Ramos (cell line): Measurements from ENCODE around the gene SCLY.

ENCODE experiments used
- in situ Hi-C: fragments of 300-500 bp; cut with MboI; formaldehyde crosslinking; loops from one replicate; pipeline ENCODE4 v1.14.3; 2022; ENCODE audit warnings: low sequenced_read_pairs; ENCODE audit not compliant: unreplicated experiment

Gene SCLY

DNA sequence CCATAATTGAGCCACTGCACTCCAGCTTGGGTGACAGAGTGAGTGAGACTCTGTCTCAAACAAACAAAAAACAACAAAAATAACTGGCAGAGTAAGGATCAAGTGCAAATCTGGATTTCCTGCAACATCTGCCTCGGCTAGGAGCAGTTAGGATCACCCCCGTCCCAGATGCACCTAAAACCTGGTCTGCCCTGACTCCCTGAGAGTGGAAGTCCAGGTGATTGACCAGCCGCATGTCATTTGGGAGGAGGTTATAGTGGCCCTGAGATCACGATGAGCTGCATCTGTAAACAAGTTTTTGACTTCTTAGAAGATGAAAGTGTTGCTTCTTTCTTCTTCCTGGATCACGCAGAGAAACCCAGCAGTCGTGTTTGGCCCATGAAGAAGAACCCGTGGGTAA is 34.3 kb downstream of the SCLY start:
- in situ Hi-C loops = no loop called here

DNA sequence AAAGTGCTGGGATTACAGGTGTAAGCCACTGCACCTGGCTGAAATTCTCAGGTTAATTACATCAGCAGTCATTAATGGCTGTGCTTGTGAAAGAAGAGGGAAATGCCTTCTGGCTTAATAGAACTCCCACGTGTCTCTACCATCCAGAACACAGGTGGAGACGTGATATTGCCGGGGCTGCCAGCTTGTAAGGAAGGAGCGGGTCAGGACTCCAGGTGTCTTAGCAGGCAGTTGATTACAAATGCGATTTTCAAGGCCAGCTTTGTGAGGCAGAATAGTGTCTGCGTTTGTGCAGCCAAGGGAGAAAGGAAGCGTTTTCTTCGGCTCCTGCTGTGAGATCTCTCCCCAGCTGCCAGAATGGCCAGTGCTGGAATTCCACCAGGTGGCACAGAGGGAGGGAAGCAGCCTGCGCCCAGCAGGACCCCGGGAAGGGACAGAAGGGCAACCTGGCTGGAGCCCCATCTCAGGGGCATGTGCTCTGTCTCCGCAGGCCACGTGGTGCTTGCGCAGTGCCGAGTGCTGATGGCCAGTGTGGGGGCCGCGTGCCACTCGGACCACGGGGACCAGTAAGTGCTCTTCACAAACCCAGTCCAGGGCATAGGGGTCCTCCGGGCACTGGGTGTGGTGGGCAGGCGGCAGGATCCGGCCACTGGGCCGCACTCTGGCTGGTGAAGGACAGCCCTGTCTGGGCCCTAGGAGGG is 35.7 kb downstream of the SCLY start:
- in situ Hi-C loops = no loop called here

DNA sequence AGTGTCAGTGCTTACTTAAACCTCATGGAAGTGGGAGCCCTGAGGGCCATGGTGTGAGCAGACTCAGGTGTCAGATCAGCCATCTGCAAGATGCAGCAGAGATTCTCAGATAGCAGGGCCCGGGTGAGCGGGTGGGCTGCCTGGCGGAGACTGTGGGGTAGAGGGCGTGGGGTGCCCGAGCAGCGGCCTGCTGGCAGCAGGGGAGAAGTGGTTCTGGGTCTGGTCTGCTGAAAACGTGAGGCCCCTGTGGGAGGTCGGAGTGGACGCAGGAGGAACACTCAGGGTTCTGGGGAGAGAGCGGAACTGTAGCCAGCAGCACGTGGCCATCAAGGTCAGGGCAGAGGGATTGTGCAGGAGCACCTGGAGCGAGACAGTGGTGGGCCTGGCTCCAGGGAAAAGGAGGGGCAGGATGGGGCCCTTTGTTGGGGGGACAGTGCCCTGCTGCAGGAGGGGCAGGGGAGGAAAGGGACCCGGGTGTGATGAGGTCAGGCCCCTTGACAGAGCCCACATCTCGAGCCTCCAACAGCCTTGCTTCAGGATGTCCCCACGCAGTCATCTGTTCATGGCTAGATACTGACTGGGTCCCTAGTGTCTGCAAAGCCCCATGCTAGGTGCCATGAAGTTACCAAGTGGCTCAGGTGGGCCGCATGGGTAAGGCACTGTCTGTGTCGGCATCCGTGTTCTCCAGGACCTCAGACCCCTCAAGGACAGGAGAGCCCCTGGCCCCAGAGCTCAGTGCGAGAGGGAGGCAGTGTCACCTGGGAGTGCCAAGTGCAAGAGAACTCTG is 36.6 kb downstream of the SCLY start:
- in situ Hi-C loops = no loop called here

DNA sequence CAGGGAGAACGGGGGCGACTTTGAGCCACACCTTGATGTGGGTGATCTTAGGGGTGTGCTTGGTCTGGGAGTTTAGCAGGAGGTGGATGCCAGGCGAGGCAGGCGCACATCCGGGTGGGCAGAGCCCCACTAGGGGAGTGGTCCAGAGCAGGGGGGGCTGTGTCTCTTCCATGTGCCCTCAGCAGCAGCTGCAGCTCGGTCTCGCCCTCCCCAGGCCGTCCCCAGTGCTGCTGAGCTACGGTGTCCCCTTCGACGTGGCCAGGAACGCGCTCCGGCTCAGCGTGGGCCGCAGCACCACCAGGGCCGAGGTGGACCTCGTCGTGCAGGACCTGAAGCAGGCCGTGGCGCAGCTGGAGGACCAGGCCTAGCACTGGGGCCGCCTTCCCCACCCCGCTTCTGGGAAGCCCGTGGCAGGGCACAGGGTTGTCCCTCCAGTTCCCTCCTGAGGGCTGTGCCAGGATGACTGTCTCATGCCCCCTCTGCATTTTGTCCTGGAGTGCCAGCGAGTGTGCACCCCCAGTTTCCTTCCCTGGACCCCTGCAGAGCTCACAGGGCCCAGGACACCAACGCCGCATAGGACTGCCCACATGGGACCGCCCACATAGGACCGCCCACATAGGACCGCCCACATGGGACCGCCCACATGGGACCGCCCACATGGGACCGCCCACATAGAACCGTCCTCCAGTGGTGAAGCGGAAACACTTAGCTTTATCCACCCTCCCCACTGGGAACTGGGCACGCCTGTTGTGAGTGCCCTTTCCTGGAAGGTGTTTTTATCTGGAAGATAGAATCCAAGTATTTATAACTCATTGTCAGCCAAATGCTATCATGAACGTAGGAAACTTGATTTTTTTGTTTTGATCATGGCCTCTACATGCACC is 37.4 kb downstream of the SCLY start:
- in situ Hi-C loops = no loop called here

DNA sequence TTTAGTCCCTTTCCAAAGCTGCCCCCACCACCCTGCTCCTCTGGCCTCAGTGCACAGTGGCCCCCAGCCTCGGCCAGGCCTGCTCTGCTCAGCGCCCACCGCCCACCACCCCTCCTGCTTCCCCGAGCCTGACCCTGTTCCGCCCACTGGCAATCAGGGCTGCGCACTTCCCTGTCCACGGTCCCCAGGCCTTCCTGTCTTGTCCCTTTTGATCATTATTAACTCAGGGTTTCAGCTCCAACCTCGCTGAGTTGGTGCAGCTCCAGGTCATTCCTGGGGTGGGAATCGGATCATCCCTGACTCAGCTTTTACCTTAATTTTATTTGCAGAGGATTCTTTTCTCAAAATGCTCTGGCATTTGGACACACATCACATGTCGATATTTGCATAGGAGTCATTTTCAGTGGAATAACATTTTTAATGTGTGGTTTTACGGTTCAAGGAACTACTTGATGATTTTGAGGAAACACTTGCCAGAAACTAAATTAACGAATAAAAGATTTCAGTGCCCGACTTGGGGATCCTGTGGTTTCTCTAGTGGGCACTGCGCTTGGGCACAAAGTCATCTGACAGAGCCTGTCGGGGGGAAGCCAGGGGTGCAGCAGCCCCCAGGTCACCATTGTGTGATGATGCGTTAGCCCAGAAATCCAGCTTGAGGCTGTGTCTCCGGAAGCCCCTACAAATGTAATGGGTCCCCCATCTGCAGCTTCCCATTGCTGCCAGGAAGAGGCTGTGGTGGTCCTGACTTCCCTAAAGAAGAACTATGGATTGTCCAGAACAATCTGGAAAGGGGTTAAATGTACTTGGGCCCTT is 38.3 kb downstream of the SCLY start:
- in situ Hi-C loops = no loop called here

DNA sequence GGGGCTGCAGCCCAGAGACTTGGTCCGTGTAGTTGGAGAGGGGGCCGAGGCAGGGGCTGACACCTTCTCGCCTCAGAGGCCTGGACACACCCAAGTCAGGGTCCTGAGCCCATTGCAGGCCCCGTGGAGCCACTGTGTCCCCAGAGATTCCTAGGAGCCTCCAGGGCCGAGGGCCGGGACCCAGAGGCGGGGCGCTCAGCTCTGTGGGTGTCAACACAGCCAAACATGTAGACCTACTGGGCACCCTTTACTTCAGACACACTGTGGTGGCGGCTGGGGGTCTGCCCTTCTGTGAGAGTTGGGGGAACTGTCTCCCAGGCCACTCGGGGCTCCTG is 38.9 kb downstream of the SCLY start:
- in situ Hi-C loops = no loop called here

DNA sequence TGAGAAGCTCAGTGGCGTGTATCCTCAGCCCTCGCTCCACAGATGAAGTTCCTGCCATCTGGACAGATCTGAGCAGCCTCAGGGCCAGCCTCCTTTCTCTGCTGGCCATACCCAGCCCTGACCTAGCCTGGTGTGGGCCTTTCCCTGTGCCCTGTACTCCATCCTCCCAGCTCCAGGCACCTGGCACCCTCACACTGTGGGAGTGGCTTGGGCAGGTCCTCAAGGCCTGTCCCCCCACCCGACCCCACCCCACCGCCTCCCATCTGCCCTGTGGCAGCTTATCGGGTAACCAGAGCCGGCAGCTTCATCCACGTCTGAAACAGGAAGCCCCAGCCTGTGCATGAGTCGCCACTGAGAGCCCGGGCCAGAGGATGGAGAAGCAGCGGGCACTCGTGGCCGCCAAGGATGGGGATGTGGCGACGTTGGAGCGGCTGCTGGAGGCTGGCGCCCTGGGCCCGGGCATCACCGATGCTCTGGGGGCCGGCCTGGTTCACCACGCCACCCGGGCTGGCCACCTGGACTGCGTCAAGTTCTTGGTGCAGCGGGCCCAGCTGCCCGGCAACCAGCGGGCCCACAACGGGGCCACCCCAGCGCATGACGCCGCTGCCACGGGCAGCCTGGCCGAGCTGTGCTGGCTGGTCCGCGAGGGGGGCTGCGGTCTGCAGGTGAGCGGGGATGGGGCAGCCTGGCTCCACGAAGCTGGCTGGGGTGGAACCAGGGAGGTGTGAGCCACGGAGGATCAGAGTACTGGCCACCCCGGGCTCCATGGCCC is 39.4 kb downstream of the SCLY start, which contains the start of gene ESPNL:
ESPNL (plus strand) TSS at position 292 of the 772 bp plus-strand sequence; CDS start at position 372, 80 bp downstream.
- in situ Hi-C loops = no loop called here

DNA sequence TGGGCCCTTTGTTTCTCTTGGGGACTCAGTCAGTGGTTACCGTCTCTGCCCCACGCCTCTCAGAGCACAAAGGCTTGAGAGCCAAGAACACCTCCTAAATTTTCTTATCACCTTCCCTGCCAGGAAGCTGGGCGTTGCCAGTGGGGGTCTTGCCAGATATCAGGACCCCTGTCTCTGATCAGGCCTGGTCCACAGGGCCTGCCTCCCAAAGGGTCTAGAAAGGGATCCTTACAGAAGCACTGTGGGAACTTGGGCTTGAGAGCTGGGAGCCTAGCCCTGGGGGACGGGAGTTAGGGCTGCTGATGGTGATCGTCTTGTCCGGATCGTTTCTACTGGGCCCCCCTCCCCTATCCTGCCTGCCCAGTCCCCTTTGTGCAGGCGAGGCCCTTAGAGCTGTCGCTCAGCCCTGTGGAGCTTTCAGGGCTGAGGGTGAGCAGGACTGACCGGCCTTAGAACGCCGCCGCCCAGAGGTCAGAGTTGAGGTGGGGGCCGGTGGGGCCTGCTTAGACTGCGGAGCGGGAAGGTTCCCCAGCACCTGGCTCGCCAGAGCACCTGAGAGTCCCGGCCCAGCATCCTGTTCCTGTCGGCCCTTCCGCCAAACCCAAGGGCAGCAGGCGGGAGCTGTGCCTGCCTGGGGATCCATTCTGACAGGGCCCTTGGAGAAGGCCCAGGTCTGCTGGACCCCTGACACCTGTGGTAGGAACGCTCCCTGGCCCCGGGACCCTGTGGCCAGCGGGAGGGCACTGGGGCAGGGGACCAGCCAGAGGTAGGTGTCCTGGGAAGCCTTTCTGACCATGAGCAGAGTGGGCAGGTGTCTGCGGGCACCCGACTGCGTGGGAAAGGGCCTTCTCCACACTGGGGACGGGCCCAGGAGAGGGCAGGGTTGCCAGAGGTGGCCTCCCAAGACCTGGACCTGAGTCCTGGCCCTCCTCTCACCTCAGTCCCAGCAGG is 40.3 kb downstream of the SCLY start:
- in situ Hi-C loops = no loop called here

DNA sequence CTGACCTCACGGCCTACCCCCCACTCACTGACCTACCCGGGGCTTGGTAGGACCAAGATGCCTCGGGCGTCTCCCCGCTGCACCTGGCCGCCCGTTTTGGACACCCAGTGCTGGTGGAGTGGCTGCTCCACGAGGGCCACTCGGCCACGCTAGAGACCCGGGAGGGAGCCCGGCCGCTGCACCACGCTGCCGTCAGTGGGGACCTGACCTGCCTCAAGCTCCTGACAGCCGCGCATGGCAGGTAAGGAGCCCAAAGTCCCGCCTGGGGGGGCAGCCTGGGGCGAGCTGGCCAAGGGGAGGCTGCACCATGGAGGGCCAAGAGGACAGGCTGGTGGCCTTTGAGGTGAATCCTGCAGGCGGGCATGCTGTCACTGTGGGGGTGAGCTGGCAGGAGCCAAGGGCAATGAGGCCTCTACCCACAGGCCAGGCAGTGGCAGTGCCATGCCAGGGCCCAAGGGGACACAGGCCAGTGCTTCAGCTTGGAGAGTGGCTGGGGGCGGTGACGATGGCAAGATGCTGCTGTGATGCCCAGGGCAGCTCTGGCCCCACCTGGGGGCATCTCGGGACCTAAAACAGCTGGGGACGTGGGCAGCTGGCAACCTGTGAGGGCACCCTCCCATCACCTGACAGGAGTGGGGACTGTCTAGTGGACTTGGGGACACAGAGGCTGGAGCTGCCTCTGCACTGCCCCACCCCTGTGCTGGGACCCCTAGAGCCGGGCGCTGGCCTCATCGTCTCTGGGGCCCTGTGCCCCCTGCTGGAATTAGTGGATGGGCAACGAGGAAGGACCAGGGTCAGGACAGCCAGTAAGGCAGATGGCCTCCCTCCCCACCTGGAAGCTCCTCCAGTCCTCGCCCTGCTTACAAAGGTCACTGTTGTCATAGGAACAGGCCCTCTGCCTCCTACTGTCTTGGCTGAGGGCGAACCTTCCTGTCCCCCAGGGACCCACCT is 41.4 kb downstream of the SCLY start:
- in situ Hi-C loops = no loop called here

DNA sequence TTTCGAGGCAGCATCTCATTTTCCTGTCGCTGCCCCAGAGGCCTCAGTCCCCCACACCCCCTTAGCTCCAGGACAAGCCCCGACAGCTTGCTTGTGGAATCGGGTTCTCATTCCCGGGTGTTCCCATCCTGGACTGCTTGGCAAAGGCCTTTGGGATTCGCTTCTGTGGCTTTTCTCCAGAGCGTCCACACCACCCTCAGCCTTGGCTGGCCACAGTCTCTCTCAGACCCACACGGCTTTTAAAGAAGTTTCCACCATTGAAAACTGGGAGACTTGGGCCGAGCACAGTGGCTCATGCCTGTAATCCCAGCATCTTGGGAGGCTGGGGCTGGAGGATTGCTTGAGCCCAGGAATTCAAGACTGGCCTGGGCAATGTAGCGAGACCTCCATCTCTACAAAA is 42.1 kb downstream of the SCLY start:
- in situ Hi-C loops = no loop called here

DNA sequence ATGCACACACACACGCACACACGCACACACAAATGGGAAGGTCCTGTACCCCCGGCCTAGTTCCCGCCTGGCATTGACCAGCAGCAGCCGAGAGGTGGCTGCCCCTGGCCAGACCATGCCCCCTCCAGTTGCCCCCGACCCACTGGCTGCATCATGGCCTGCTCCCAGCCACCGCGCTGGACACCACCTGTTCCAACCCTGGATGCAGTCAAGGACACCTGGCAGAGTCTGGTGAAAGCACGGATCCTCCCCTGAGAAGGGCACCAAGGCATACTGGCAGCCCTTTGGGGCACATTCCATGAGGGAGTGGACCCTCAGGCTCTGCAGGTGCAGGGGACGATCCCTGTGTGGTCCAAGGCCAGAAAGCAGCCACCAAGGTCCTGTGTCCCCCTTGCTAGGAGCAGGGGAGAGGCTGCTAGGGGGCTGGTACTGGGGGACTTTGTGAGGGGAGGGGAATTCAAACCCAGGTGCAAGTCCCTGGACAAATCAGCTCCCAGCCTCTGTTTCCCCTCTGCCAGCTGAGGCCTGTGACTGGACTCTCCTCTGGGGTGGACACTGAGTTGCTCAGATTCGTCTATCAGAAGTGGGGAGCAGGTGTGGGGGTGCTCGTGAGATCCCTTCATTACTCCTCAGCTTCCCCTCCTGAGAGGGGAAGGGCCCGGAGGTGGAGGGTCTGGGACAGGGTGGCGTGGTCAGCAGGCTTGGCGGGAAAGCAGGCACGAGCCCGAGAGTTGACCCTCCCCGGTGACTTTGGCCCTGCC is 42.8 kb downstream of the SCLY start:
- in situ Hi-C loops = no loop called here

DNA sequence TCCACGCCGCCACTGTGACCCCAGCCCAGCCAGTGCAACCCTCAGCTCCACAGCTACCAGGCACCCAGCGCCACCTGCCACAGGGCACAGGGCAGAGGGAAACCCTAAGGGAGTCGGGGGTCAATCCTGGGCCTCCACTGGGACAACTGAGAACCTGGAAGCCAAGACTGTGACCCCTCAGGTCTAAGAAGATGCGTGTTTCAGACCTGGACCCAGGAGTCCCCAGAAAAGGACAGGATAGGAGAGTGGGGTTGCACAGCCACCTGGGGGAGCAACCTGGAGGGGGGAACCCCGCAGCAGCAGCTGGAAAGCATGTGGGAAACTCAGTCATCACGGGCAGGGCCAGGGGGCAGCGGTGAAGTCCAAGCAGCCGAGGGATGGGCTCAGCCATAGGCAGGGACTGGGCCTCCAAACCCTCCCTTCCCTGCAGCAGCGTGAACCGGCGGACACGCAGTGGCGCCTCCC is 43.5 kb downstream of the SCLY start:
- in situ Hi-C loops = no loop called here

DNA sequence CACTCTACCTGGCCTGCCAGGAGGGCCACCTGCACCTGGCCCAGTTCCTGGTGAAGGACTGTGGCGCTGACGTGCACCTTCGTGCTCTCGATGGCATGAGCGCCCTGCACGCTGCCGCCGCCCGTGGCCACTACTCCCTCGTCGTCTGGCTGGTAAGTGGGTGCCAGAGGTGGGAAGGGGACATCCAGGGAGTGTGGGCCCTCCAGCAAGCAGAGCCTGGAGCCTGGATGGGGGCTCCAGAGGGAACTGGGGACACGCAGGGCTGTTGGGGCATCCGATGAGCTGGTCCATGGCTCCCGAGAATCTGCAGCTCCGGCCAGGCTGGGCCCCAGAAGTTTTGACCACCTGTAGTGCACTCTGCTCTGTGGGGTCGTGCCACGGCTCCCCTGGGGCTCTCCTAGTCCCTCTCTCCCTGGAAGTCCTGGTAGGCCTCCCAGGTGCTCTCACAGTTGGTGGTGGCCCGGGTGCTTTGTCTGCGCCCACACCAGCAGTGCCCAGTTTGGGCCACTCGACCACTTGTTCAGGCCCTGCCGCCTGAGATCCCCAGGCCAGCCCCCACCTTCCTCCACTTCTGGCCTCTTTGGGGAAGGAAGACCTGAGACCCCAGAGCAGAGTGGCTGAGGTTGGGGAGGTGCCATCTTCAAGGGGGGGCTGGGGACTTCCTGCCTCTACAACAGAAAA is 44.0 kb downstream of the SCLY start:
- in situ Hi-C loops = no loop called here

DNA sequence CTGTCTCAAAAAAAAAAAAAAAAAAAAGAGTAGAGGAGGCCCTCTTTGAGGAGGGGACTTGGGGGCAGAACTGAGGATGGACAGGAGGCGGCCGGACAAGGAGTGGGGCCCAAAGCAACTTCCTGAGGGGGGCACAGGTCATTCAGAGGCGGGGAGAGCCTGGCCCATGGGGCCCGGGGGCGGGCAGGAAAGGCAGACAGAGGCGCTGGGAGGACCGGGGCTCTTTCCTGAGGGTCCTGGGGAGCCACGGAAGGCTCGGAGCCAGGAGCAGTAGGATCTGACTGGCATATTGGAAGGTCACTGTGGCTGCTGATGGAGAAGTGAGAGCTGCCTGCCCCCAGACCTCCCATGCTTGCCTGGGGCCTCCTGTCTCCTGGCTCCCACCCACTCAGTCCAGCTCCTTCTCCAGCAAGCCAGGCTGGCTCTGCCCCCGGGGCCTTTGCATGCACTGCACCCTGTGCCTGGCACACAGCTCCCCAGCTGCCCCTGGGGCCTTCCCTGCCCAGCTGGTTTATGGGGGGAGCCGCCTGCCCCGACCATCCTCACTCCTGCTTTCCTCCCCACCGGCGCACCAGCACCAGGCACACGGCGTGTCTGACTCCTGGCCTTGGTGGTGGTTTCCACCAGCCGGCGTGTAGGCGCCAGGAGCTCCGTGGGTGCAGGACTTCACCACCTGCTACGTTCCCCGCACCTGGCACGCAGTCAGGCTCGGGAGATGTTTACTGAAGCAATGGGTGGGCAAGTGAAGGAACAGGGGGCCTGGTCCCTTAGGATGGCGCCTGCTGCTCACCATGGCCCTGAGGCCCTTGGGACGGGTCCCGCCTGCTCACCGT is 44.9 kb downstream of the SCLY start:
- in situ Hi-C loops = no loop called here

DNA sequence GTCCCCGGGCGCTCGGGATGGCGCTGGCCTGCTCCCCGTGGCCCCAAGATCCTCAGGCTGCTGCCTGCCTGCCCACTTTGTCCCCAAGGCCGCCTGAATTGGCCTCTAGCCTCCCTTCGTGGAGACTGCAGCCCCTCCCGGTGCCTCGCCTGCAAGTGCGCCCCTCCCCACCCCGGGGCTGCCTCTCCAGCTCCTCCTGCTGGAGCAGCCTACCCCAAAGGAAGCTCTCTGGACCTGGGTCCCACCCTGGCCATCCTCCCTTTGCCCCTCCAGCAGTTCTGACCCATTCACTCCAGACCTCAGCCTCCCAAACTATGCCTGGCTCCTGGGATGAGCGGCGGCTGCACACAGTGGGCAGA is 45.5 kb downstream of the SCLY start:
- in situ Hi-C loops = no loop called here
